ENCODE data around the gene SMURF1. TPM values are rescaled to one million over a fixed set of nuclear protein-coding genes. Genes with fewer than 3 reads are reported as not detected.

SMURF1 gene
- total and polyA plus RNA-seq, 2 of the 8 experiments (the other 6 are each of a cell fraction or from before 2014, with no cell fraction given): 9.6 to 24.5 TPM

- Histone ChIP-seq H3K4me3 (ENCODE audit: extremely low read depth in 1 of 4, insufficient read depth in 2 of 4, low read depth in 3 of 4, low read length in 4 of 4) (no peak overlapping the region), H3K4me1 (replicated peaks in 1 of 4; ENCODE audit: control insufficient read depth in 3 of 4, insufficient read depth in 4 of 4, low read length in 3 of 4) (peaks cover 4 to 32% (median 14%) of the 10 kb centered on the region in 4 experiments; a peak in 6 of 7 replicates), H3K79me1 (ENCODE audit: low read depth, low read length) (peaks cover 13% of the 10 kb centered on the region; the same call in 1 of the 2 replicates), H2BK15ac (ENCODE audit: low read length) (0 out of 2 replicates have a peak overlapping the region, but pooled peaks have one; percentile 16), H3K36me3 (ENCODE audit: control insufficient read depth in 2 of 4, insufficient read depth in 4 of 4, low read length in 3 of 4) (no peaks in the 10 kb centered on the region; a peak in 1 of 8 replicates), H3K14ac (ENCODE audit: insufficient read length) (no peak overlapping the region), H4K20me1 (replicated peaks in 1 of 2; ENCODE audit: control insufficient read depth in 1 of 2, insufficient read depth in 2 of 2, low read length in 2 of 2) (peaks cover 7 to 20% of the 10 kb centered on the region in 2 experiments), H4K91ac (replicated peaks; ENCODE audit: insufficient read length, low read length) (no peak overlapping the region), H3K9me3 (ENCODE audit: insufficient read depth in 2 of 2, low read depth in 1 of 2, low read length in 1 of 2) (no peaks in the 10 kb centered on the region), H3K27ac (ENCODE audit: low read depth, low read length) (no peak overlapping the region), H3K56ac (replicated peaks; ENCODE audit: insufficient read length, low read depth, low read length) (no peak overlapping the region), H3K4ac (replicated peaks; ENCODE audit: insufficient read length, low read depth, low read length) (no peak overlapping the region), H2BK12ac (ENCODE audit: low read depth, low read length) (no peak overlapping the region), H3K4me2 (ENCODE audit: insufficient read depth in 1 of 2, low read depth in 2 of 2, low read length in 2 of 2) (no peak overlapping the region), H2AFZ (ENCODE audit: low read length) (no peak overlapping the region), H3K23me2 (ENCODE audit: low read depth, low read length) (no peaks in the 10 kb centered on the region), H3K18ac (ENCODE audit: extremely low read depth, low read length) (no peak overlapping the region), H3K9ac (replicated peaks in 1 of 4; ENCODE audit: extremely low read depth in 1 of 4, low read depth in 3 of 4, low read length in 3 of 4) (no peak overlapping the region), H3K27me3 (replicated peaks in 1 of 4; ENCODE audit: control insufficient read depth in 3 of 4, extremely low read depth in 1 of 4, insufficient read depth in 3 of 4, low read length in 3 of 4) (no peaks in the 10 kb centered on the region), H2BK5ac (ENCODE audit: low read depth, low read length) (0 out of 2 replicates have a peak overlapping the region, but pooled peaks have one; percentile 20), H2BK20ac (ENCODE audit: low read length) (no peak overlapping the region), H3K23ac (ENCODE audit: insufficient read length) (no peak overlapping the region), H4K5ac (ENCODE audit: insufficient read length, low read depth, low read length) (no peak overlapping the region), H2AK5ac (ENCODE audit: low read depth, low read length) (no peak overlapping the region), H3K79me2 (ENCODE audit: control insufficient read depth in 1 of 2, insufficient read depth in 2 of 2, low read length in 2 of 2) (peaks cover 0 to 93% of the 10 kb centered on the region in 2 experiments; a peak in 3 of 4 replicates), H4K8ac (ENCODE audit: extremely low read depth, insufficient read depth, low read length) (no peak overlapping the region), H2BK120ac (replicated peaks; ENCODE audit: low read depth, low read length) (no peak overlapping the region)
- CTCF ChIA-PET (ENCODE audit: partially characterized antibody): interaction anchor here (0.7 kb wide), 1 partner anchor 30 kb away, joined by 3 read pairs; no protein-coding TSS in a partner anchor
- 91% methylated on average over 10 of the region's 10 CpGs; no CpG with 5 or more reads in 1 of the 2 experiments for WGBS, 2 experiments (ENCODE audit: extremely low coverage in 1 of 2, insufficient coverage in 1 of 2, insufficient read length in 1 of 2, insufficient replicate concordance in 2 of 2, low coverage in 1 of 2, low lambda C conversion rate in 2 of 2, missing lambda C conversion rate in 1 of 2)
- FAIRE-seq (no peak), DNase-seq (ENCODE audit: low read depth in 1 of 2, low spot score in 2 of 2) (no peak)
- POLR2A ChIA-PET (ENCODE audit: partially characterized antibody): interaction anchor here (1.0 kb wide), 1 partner anchor 15 kb away, joined by 3 read pairs; no protein-coding TSS in a partner anchor
- no peak for TF ChIP-seq TCF12 (IDR thresholded peaks at IDR 0.05; ENCODE audit: low read depth, low read length)
- TF ChIP-seq ZNF274 (IDR thresholded peaks at IDR 0.05; ENCODE audit: borderline replicate concordance, extremely low read depth, low read length): no peak
- TF ChIP-seq SAP30 (IDR thresholded peaks at IDR 0.05; ENCODE audit: insufficient read depth, insufficient replicate concordance, low read length): no peak
- no peak for TF ChIP-seq GTF2F1 (IDR thresholded peaks at IDR 0.05; ENCODE audit: borderline replicate concordance, low read depth, low read length)
- TF ChIP-seq GABPA (IDR thresholded peaks at IDR 0.05; ENCODE audit: borderline replicate concordance, insufficient read depth, low read length): no peak
- no peak for TF ChIP-seq EZH2 (IDR thresholded peaks at IDR 0.05; ENCODE audit: low read depth, low read length, severe bottlenecking)
- TF ChIP-seq MAX (IDR thresholded peaks at IDR 0.05): no peak
- no peak for TF ChIP-seq HDAC2 (IDR thresholded peaks at IDR 0.05; ENCODE audit: borderline replicate concordance in 1 of 2, low read depth in 2 of 2, low read length in 2 of 2)
Measured at GRCh38 chr7:99109108-99110051, 34.5 kb downstream of the SMURF1 start.

All from H1 (cell line).